Stimulated activated CD8-positive, alpha-beta memory T cell treated with anti-CD3 and anti-CD28 coated beads, Interleukin-4, amount 100 ng/mL, for 24 hours (primary cell): ENCODE results near the gene SPECC1L.
A peak's percentile ranks its signal among the peaks of the same experiment; 100 is the strongest.
"Not testable (repeated sequence)": the region's sequence is repeated elsewhere in the genome, so short reads cannot be mapped to it uniquely, and the experiment has no call there.

Experiments used
- DNase-seq: peaks from one replicate; pipeline ENCODE4 v3.0.0-alpha.2; 2020; ENCODE audit warnings: low read depth

SPECC1L gene

DNA sequence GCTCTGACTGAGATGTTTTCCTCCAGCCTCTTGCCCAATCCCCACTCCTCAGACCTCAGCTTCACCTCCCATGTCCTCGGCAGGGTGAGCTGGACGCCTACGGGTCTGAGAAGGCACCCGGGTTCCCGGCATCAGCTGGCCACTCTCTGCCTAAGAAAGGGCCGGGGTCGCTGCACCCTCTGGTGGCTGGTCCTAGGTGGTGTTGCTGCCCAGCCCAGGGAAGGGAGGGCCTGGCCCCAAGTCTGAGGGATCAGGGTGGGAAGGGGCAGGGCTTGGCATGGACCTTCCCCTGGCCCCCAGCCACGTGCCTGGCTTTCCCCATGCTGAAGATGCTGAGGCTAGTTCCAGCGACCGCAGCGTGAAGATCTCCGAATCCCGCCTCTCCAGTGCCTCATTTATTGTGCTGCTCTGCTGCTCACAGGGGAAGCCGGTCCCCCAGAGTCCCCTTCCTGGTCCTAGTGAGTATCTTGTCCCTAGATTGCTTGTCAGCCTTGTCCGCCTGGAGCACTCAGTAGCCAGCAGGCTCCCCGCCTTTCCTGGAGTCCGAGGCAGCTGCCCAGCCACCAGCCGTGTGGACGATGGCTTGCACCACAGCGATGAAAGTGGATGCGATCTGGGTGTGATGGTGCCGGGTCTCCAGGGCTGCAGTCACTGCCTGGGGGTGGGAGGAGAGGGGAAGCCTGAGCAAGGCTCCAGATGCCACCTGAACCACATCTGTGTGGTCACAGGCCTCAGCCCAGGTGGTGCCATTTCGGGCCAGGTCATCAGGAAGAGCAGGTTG is 22.9 kb upstream of the SPECC1L start:
- DNase-seq = peak; percentile 26

DNA sequence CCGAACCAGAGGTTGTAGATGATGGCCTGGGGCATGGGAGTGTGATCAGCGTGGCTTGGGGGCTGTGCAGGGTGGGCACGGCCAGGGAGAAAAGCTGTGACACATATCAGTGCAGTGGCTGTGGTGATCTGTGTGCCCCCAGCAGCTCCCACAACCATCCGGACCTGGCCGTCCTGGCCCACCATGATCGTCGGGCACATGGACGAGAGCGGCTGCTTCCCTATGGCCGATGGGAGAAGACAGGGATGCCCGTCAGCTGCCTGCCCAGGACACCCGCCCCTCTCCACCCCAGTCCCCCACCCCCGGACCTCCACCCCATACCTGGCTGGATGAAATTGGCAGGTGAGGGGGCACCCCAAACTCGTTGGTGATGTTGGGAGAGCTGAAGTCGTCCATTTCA is 22.0 kb upstream of the SPECC1L start:
- not testable (repeated sequence) for DNase-seq

DNA sequence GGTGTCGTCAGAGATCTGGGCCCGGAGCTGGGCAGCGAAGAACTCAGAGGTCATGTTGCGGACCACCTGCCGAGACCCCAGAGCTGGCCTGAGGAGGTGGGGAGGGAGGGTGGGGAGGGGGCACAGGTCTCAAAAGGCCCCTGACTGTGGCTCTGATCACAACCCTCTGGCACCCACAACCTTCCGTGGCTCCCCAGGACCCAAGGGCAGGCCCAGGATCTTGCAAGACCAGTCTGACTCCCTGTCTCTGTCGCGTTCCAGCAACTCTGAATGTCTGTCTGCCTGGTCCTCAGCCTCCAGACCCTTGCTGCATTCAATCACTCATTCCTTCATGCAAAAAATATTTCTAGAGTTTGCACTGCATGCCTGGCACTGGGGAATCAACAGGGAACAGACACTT is 21.2 kb upstream of the SPECC1L start:
- not testable (repeated sequence) for DNase-seq

DNA sequence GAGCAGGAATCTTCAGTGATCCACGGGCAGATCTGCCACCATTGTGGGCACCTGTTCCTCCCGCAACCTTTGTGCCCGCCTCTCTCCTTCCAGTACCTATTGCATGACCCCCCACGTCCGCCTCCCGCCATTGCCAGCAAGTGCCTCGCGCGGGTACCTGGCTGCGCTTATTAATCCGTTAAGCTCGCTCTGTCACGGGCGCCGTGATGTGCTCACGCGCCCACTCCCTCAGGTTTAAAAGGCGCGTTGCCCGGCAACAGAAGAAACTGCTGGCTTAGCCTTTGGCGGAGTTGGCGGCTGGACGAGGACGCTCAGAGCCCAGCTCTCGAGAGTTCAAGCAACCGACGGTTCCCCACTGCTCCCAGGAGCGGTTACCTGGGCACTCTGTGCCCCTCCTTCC is 19.3 kb upstream of the SPECC1L start:
- DNase-seq = not testable (repeated sequence)

DNA sequence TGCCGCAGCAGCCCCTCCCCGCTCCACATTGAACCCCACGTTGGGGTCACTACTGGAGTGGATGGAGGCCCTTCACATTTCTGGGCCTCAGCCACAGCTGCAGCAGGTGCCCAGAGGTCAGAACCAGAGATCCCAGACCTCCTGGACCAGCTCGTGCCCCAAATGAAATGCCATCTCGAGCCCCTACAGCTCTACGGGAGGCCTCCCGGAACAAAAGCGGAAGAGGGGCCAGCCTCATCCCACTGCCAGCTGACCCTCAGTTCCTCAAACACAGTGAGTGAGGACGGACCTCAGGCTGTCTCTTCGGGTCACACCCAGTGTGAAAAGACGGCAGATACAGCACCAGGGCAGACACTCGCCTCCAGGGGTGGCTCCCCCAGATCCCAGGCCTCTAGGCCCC is 17.5 kb upstream of the SPECC1L start:
- DNase-seq = not testable (repeated sequence)

DNA sequence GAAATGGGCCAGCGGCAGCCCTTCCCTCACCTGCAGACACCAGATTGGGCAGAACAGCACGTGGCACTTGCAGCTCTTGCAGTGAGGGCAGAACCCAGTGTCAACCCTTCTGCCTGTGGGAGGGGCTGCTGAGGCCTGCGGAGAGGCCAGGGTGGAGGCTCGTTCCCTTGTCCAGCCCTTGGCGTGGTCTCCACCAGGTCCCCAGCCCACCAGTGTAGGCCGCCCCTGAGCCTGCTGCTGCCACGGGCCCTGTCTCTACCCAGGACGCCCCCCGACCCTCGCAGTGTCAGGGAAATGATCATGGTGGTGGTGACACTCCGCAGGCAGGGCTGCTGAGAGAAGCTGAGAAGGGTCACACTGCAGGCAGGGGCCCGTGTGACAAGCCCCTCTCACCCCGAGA is 14.5 kb upstream of the SPECC1L start:
- not testable (repeated sequence) for DNase-seq

DNA sequence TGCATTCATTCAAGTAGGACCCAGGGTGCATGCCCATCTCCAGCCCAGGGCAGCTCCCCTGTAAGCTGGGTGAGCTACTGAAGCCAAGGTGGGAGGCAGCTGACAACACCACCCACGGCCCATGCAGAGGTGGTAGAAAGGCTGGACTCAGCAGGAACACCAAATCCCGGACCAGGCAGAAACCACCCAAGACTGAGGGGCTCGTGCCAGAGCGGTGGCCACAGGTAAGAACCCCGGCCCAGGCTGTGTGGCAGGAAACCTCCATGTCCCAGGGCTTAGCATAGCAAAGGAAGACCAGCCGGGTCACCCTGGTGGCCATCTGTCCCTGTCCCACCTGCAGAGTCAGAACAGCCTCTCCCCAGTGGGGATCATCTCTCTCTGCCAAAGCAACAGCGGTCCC is 13.9 kb upstream of the SPECC1L start:
- DNase-seq = not testable (repeated sequence)

DNA sequence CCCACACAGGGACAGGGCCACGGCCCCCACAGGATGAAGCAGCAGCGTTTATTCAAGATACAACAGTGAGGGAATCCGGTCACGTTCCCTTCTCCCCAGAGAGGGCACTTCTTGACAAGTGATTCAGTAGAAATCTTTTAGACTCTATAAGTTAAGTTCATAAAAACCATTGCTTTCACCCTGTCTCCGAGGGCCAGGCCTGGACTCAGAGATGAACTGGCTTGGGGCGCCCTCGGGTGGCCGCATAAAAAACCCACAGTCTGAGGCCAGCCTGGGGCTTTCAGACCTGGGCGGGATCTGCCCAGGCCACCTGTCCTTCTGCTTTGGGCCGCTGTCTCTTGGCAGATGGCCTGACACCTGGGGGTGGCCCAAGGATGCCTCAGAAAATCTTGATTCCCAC is 11.2 kb upstream of the SPECC1L start:
- peak; percentile 40 for DNase-seq

DNA sequence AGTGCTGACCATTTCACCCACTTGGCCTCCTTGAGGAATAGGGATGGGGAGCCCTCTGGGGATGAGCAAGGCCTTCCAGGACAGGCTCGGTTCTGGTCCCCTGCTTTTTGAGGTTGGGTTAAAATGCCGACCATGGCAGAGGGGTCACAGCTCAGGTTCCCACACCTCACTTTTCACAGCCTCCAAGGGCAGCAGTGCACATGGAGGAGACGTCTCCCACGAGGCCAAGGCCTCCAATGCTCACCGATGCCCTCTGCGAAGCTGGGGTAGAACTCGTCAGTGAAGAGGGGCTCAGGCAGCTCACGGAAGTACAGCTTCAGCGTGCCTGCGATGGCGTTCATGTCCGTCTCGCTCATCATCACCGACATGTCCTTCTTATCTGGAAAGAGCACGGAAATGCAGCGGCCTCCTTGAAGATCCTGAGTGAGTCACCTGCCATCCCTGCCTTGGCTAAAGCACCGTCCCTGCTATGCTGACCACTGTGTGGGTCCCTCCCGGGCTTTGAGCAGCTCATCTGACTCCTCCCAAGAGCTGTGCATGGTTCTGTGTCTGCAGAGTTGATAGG is 8.4 kb upstream of the SPECC1L start:
- not testable (repeated sequence) for DNase-seq

DNA sequence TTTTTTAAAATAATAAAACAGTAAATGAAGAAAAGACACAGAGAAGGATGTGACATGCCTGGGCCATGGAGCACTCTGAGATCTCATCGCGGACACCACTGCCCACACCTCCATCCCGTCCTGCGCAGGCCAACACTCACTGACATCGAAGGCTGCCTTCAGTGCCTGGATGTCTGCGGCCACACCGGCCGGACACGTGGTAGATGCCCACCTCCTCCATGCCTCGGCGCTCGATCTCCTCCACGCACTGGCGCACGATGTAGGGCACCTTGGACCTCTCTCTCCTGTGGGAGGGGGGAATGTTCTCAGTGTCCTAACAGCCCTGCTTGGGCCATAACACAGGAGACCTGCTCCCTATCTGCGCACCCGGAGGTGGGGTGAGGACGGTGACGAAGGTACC is 7.2 kb upstream of the SPECC1L start:
- not testable (repeated sequence) for DNase-seq

DNA sequence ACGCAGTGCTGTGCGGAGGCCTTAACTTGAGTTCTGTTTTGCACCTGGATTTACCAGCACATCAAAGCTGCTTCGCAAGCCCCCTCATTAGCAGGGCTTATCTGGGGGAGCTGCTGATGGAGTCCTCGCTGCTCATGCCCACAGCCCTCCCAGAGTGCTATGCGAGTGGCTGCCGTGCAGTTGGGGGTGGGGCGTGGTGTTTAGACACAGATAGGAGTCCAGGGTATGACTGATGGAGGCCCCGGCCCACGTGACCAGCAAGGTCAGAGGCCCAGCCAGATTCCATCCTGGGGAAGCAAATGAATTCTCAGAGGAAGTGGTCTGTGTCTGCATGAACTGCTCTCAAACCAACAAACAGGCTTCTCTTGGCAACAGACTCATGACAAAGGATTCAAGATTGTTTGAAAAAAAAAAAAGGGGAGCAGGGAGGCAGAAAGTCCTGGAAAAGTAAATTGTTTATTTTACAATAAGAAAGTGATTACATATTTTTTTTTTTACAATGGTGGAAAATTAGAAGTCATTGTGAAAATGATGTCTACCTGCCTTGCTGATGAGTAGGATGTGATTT is 6.2 kb upstream of the SPECC1L start:
- not testable (repeated sequence) for DNase-seq

DNA sequence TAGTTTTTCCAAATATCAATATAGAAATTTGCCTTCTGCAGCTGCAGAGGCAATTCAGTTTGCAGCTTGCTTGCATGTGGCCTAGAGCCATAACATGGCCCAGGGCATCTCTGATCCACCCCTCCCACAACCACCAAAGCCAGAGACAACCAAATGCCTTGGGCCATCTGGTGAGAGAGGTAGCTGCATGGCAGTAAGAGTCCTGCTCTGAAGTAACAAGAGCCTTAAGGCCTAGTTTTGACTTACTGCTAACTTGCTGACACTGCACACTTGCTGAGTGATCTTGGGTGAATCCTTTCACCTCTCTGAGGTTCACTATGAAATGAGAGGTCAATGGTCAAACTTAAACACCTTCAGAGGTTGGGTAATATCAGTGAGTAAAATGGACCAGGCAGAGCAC is 4.9 kb upstream of the SPECC1L start:
- no peak for DNase-seq

DNA sequence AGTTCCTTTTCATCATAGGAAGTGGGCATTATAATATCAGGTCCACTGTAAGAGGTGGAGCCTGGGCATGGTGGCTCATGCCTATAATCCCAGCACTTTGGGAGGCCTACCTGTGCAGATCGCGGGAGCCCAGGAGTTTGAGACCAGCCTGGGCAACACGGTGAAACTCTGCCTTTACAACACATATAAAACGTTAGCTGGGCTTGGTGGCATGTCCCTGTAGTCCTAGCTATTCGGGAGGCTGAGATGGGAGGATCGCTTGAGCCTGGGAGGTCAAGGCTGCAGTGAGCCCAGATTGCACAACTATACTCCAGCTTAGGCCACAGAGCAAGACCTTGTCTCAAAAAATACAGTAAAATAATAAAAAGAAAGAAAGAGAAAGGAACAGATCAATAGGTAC is 4.1 kb upstream of the SPECC1L start:
- not testable (repeated sequence) for DNase-seq

DNA sequence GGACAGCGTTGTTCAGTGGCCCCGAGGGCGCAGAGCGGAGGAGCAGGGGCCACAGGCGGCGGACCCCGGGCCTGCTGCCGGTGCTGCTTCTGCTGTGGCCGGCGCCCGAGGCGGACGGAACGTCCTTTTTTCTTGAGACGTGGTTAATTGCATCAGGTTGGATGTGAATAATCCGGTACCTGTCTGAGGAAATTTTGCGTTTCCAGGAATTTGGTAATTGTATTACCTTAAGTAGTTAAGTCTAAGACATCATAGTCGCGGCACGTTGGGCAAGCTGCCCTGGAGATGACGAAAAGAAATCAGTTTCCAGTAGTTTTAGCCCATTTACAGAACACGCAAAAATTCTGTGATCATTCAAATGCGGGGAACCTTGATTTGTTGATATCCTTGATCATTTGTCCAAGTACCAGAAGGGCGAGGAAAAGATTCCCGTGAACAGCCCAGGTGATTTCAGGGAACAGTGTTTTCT is 789 bp downstream of the SPECC1L start:
- DNase-seq = no peak

DNA sequence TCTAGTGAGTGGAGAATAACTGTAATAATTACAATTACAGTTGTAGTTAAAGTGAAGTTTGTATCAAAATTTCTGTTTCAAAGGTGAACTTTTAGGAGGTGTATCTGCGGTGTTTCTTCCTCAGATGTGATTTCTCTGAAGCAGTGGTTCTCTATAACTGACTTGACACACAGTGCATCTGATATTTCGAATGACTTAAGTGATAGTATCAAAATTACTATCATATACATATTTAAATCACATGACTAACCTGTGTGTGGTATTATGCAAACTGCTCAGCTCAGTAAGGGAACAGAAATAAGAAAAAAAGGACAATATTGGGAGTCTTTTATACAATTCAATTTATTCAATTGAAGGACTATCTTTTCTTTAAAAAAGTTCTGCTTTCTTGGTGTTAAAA is 2.4 kb downstream of the SPECC1L start:
- DNase-seq = not testable (repeated sequence)

DNA sequence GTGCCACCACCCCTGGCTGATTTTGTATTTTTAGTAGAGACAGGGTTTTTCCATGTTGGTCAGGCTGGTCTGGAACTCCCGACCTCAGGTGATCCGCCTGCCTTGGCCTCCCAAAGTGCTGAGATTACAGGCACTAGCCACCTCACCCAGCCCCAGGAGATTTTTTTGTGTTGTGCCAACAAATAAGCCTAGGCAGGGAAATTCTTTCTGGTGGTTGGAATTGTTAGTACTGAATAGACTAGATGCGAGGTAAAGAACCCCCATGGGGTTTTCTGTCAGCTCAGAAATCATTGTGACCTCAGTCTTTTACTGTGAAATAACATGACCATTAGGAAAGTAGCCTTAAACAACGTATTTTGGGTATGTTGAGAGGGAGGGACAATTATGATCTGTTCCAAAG is 3.3 kb downstream of the SPECC1L start:
- not testable (repeated sequence) for DNase-seq

DNA sequence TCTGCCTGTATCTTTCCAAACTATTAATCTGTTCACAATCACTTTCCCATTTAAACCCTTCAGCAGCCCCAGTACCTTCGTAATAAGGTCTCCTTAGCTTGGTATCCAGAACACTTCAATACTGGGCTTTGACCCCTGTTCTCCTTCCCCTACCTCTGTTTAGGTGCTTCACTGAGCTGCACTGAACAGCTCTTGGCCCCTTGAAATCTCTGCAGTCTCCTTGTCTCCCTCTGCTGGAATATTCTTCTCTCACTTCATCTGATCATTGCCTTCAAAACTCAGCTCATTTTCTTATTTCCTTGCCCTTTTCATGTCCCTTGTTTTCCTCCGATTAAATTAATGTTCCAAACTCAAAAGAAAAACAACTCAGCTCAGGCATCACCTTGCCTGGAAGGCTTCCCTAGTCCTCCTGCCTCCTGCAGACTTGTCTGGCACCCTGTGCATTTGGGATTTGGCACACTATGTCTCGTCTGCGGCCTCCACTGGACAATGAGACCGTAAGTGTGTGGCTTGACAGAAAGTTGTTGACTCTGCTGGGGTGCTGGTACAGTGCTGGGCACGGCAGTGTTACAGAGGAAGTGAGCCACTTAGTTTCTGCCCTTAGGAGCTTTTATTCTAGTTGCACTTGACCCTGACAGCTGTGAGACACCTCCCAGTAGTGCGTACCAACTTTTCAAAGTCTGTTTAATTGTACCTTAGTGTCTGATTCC is 4.2 kb downstream of the SPECC1L start:
- DNase-seq = not testable (repeated sequence)

DNA sequence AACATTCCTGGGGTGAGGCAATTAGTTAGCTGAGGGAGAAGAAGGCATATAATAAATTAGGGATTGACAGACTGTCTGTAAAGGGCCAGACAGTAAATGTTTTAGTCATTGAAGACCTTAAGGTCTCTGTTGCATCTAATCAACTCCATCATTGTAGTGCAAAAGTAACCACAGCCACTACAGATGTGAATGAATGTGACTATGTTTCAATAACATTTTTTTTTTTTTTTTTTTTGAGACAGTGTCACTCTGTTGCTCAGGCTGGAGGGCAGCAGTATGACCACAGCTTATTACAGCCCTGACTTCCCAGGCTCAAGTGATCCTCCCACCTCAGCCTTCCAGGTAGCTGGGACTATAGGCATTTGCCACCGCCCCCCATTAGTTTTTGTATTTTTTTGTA is 9.7 kb downstream of the SPECC1L start:
- not testable (repeated sequence) for DNase-seq

DNA sequence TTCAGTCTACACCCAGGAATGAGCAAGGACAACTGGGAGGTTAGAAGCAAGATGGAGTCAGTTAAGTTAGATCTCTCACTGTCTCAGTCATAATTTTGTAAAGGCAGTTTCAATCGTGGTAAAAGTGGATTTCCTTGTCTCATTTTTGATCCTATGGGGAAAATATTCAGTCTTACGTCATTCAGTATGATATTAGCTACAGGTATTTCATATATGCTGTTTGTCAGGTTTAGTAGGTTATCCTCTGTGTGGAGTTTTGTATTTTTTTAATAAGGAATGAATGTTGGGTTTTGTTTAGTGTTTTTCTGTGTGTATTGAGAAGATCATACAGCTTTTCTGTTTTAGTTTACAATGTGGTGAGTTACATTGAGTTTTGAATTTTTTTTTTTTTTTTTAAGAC is 11.8 kb downstream of the SPECC1L start:
- no peak for DNase-seq

DNA sequence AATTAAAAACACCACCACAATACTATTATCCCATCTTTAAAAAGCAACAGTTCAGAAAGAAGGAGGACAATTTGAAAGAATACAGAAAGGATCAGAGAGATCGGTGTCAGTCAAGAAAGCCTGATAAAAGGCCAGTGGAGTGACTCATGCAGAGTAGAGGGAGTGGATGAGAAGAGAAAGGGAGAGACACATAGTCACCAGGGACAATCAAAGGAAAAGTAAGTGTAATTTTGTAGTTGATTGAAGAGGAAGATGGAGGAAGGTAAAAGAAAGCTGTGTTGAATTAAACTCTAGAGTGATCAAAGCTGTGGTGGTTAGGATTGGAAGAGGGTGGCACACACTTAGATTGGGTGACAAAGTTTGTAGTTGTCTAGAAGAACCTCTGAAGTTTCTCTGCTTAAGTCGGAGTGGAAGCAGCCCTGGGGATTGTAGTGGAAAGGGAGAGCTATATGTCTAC is 14.1 kb downstream of the SPECC1L start:
- DNase-seq = no peak

DNA sequence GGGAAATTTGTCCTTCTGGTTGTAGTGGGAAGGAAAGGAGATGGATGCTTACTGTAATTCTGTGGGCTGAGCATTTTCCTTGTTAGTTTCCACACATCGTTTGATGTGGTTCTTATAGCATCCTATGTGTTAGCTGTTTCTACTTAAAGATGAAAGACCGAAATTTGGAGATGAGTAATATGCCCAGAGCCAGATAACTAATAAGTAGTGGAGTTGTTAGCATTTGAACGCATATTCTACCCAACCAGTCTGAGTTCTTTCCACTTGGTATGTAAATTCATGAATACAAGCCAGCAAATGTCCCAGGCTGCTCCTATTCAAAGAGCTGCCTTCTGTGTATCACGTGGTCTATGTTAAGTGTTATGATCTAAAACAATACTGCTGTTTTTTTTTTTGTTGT is 14.6 kb downstream of the SPECC1L start:
- no peak for DNase-seq

DNA sequence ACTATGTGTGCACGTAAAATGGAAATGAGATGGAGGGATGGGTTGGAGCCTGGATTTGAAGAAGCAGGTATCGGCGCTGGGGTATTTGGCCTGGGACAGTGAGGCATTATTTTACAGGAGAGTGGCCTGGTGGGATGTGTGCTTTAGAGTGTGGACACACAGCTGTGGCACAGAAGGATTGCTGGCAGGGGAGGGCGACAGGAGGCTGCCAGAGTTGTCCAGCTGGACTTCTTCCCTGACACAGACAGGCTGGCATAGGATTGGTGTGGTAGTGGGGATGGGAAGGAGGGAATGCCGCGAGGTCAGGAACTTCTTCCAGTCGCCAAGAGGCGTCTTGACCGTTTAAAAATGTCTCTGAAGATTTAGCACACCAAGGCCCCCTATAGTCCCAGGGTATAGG is 16.6 kb downstream of the SPECC1L start:
- DNase-seq = not testable (repeated sequence)

DNA sequence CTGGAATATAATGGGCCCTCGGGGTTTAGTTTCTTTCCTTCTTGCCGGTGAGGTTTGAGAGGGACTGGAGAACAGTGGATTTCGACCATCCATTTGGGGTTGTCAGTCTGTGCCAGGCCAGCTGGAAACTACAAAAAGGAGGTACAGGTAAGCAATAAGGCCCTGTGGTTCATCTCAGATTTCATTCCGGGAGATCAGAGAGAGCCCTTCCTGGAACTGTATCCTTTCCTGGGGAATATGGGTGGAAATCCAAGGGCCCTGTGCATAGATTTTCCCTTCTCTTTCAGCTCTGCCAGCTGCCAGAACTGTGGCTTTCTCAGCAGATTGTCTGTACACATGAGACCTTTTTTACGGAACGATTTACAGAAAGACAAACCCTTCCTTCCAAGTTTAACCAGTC is 17.2 kb downstream of the SPECC1L start:
- DNase-seq = not testable (repeated sequence)
